HepG2 (cell line): ENCODE measurements around the gene MTHFD1L. TPM values are rescaled to one million over a fixed set of nuclear protein-coding genes. Genes with fewer than 3 reads are reported as not detected.

ENCODE experiments used
- AFF4 ChIP-seq: sonication (generic); formaldehyde crosslinking; IDR thresholded peaks from 2 replicates; pipeline ENCODE4 v1.4.0; 2020; ENCODE audit warnings: missing genetic modification reagents
- CBX1 ChIP-seq: IDR thresholded peaks from one replicate; pipeline ENCODE4 v1.6.1; 2016; ENCODE audit warnings: antibody characterized with exemption, low read depth
- CHD4 ChIP-seq: fragments of 200-600 bp; sonication (generic); IDR thresholded peaks from 2 replicates; pipeline ENCODE4 v1.7.0; 2017; ENCODE audit warnings: mild to moderate bottlenecking, low read length, borderline replicate concordance
- ELF3 ChIP-seq: IDR thresholded peaks from 2 replicates; pipeline ENCODE4 v1.6.1; 2016; ENCODE audit warnings: missing genetic modification reagents, missing compliant biosample characterization
- FOSL2 ChIP-seq: sonication (generic); formaldehyde crosslinking; IDR thresholded peaks from 2 replicates; pipeline ENCODE4 v1.4.0; 2020; ENCODE audit warnings: missing genetic modification reagents
- HOXA9 ChIP-seq: sonication (generic); formaldehyde crosslinking; IDR thresholded peaks from 2 replicates; pipeline ENCODE4 v1.8.1; 2022; ENCODE audit warnings: missing genetic modification reagents, mild to moderate bottlenecking, moderate library complexity, borderline replicate concordance
- NR0B2 ChIP-seq: sonication (generic); formaldehyde crosslinking; IDR thresholded peaks from 2 replicates; pipeline ENCODE4 v1.4.0; 2020; ENCODE audit warnings: mild to moderate bottlenecking, missing genetic modification reagents
- NRL ChIP-seq: sonication (generic); formaldehyde crosslinking; IDR thresholded peaks from 2 replicates; pipeline ENCODE4 v1.5.0; 2020; ENCODE audit warnings: missing genetic modification reagents, mild to moderate bottlenecking, moderate library complexity, borderline replicate concordance
- RFX3 ChIP-seq: IDR thresholded peaks from 2 replicates; pipeline ENCODE4 v1.6.1; 2016; ENCODE audit warnings: missing biosample characterization, missing genetic modification reagents
- RNF2 ChIP-seq: fragments of 450-650 bp; conservative IDR thresholded peaks from 2 replicates; pipeline ENCODE4 v1.6.1; 2016; ENCODE audit warnings: low read depth
- THAP11 ChIP-seq: IDR thresholded peaks from 2 replicates; pipeline ENCODE4 v1.6.1; 2016; ENCODE audit warnings: missing biosample characterization, missing genetic modification reagents
- ZFAT ChIP-seq: sonication (generic); formaldehyde crosslinking; conservative IDR thresholded peaks from 2 replicates; pipeline ENCODE4 v1.8.1; 2023; ENCODE audit warnings: missing genetic modification reagents, inconsistent platforms
- ZHX2 ChIP-seq, 2 experiments: sonication (generic) in 1 of 2; formaldehyde crosslinking in 1 of 2; IDR thresholded peaks; 2 replicates each; pipeline versions ENCODE4 v1.6.1 to v1.9.0; 2014 to 2022; ENCODE audit warnings: antibody characterized with exemption in 1 of 2, borderline replicate concordance in 1 of 2, inconsistent platforms in 1 of 2, low read depth in 1 of 2, missing genetic modification reagents in 1 of 2
- ZNF12 ChIP-seq: sonication (generic); formaldehyde crosslinking; IDR thresholded peaks from 2 replicates; pipeline ENCODE4 v1.5.0; 2020; ENCODE audit warnings: missing genetic modification reagents
- ZNF282 ChIP-seq: fragments of 450-650 bp; IDR thresholded peaks from 2 replicates; pipeline ENCODE4 v1.6.1; 2018; ENCODE audit not compliant: partially characterized antibody
- ZNF709 ChIP-seq: sonication (generic); formaldehyde crosslinking; IDR thresholded peaks from 2 replicates; pipeline ENCODE4 v1.5.0; 2020; ENCODE audit warnings: mild to moderate bottlenecking, missing genetic modification reagents
- ZNF784 ChIP-seq: sonication (generic); formaldehyde crosslinking; IDR thresholded peaks from 2 replicates; pipeline ENCODE4 v1.5.1; 2020; ENCODE audit warnings: missing genetic modification reagents, mild to moderate bottlenecking, borderline replicate concordance
- polyA plus RNA-seq, 8 experiments: library from polyadenylated mRNA; depleted of rRNA in 3 of 8; stranded (reverse) in 7 of 8; unstranded in 1 of 8; fragments of >200 nt; fragmentation: Illumina TruSeq in 4 of 8; extraction: Trizol in 4 of 8; gene quantifications; 2 replicates each; pipeline versions ENCODE4 v1.2.1 to v1.2.3, GENCODE V29; 2011 to 2016; ENCODE audit warnings: low read depth in 4 of 8, missing spikeins in 1 of 8, mixed read lengths in 1 of 8; ENCODE audit not compliant: insufficient read depth in 1 of 8
- total RNA-seq, 5 experiments: library from RNA; depleted of rRNA; stranded (reverse); fragments of >200 nt; fragmentation: Illumina TruSeq; extraction: Trizol; gene quantifications; 2 replicates each; pipeline ENCODE4 v1.2.3, GENCODE V29; 2016; ENCODE audit warnings: low read depth in 1 of 5

The MTHFD1L gene
- total and polyA plus RNA-seq, 2 of the 13 experiments (the other 11 are each of a cell fraction or from before 2014, with no cell fraction given): 24.0 to 39.6 TPM

GRCh38 chr6:151095538-151096254 is 230.2 kb downstream of the MTHFD1L start (continued):
- TF ChIP-seq RFX3 (CRISPR knock-in tag): no peak
- TF ChIP-seq ZHX2 (IDR thresholded peaks at IDR 0.05; ENCODE audit: low read depth): no peak
- no peak for TF ChIP-seq ZHX2 (CRISPR knock-in tag; IDR thresholded peaks at IDR 0.05; ENCODE audit: borderline replicate concordance)
- TF ChIP-seq CHD4: peak; percentile 77; the same call in 1 of the 2 replicates
- TF ChIP-seq HOXA9: no peak
- no peak for TF ChIP-seq ZNF709
- no peak for TF ChIP-seq CBX1
- no peak for TF ChIP-seq ZNF282
- TF ChIP-seq NR0B2 (CRISPR knock-in tag): no peak
- TF ChIP-seq THAP11: no peak
- 0 out of 2 replicates have a peak, but pooled peaks have one; percentile 29 for TF ChIP-seq NRL (CRISPR knock-in tag)
- no peak for TF ChIP-seq ZFAT (CRISPR knock-in tag)
- no peak for TF ChIP-seq AFF4
- no peak; the same call in 1 of the 2 replicates for TF ChIP-seq ZNF784
- TF ChIP-seq ZNF12 (CRISPR knock-in tag): no peak
- no peak for TF ChIP-seq ELF3 (CRISPR knock-in tag)
- no peak for TF ChIP-seq FOSL2 (CRISPR knock-in tag)
- TF ChIP-seq RNF2: no peak
